ENCODE measurements around the gene RPE65.
"Not testable (repeated sequence)": the region's sequence is repeated elsewhere in the genome, so short reads cannot be mapped to it uniquely, and the experiment has no call there.

The RPE65 gene

DNA sequence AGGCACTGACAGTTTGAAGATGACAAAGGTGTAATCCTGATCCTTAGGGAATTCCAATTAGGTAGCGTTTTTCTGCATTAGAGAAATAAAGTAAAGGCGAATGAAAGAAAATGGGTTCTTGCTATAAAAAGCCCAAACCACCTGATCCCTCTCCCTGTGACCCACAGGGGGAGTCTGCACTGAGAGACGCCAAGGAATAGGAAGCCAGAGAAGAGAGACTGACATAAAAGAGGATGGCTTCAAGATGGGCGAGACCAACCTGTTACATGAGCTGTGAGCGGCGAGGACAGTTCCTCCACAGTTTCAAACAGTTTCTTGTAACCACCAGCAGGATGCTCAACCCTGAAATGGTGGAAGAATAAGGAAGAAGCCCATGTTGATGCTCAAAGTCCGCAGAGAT is 1.4 kb downstream of the RPE65 start:
- DNase-seq, result no peak

- no peak for DNase-seq
These were observed 4.0 kb downstream of the RPE65 start for GRCh38 chr1:68445709-68446108.

GRCh38 chr1:68442822-68443556 is 6.8 kb downstream of the RPE65 start:
- peak; percentile 29 for DNase-seq

GRCh38 chr1:68442006-68442405 is 7.7 kb downstream of the RPE65 start:
- peak; percentile 4 for DNase-seq

DNA sequence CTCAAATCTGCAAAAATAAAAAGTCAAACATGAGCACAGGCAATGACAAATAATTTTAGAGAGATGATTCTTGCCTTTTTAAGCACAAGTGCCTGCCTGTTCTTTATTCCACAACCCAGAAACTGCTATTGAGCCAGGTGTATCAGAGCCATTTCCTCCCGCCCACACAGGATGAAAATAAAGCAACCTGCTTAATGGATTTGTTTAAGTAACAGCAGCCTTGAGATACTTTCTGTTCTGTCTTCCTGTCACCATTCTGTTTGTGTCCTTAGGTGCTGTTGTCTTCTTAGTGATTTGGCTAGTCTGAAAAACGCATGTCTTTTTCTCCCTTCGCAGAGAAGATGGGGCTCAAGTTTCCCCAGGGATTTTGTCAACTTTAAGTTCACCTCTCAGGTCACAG is 11.4 kb downstream of the RPE65 start:
- DNase-seq, result no peak

DNA sequence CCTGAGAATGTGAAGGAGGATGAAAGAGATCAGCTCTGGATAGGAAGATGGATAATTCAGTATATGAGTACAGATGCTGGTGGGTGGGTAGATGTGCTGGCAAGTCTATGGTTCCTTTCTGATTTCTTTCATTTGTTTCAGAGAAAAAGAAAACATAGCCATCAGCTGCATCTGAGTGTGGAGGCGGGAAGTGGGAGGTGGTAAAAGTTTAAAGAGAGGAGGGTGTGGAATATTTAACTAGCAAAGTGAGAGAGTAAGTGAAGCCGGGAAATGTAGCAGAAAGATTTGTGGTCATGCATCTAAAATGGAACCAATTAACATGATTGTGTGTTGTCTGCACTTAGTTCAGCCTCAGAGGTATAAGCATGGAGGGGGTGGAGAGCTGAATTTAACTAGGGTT is 16.4 kb downstream of the RPE65 start:
- DNase-seq, result no peak

DNA sequence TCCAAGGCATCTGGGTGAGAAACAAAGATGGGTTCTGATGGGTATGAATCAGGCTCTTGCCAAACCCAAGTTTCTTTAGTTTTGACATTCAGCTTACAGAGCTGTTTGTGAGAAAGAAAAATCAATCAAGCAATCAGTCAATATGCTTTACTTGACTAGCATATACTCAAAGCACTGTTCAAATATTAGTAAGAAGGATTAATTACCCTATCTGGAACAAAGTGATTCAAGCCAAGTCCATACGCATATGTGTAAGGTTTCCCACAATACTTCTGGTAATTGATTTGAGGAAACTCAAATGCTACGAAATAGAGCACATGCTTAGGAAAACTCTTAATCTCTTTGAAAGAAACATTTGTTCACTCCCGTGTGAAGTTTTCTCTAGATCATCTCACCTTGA is 18.7 kb downstream of the RPE65 start:
- DNase-seq, result no peak

GRCh38 chr1:68429233-68429808 is 20.4 kb downstream of the RPE65 start:
- no peak for DNase-seq

DNA sequence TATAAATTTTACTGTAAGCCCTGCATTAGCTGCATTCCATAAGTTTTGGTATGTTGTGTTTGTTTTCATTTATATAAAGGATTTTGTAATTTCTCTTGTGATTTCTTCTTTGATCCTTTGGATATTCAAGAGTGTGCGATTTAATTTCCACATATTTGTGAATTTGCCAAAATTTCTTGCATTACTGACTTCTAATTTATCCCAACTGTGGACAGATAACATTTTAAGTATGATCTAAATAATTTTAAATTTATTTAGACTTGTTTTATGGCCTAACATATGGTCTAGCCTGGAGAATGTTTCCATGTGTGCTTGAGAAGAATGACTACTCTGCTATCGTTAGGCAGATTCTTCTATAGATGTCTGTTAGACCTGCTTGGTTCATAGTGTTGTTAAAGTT is 23.2 kb downstream of the RPE65 start:
- DNase-seq, result no peak

DNA sequence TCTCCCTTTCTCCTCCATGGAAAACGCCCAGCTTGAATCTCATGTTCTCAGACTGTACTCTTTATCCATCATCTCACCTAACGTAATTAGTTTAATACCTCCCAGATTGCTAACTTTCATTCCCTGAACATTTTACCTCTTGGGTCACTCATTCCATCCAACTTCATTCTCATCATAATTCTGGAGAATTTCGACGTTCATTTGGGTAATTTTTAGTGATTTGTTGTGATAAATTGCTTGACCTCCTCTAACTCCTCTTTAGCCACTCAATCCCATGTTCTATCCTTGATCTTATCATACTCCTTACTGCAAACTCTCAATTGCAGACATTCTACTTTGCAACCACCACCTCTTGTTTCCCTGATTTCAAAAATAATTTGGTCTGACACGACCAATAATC is 28.4 kb downstream of the RPE65 start:
- no peak for DNase-seq

GRCh38 chr1:68409426-68409825 is 40.3 kb downstream of the RPE65 start:
- DNase-seq, result no peak

DNA sequence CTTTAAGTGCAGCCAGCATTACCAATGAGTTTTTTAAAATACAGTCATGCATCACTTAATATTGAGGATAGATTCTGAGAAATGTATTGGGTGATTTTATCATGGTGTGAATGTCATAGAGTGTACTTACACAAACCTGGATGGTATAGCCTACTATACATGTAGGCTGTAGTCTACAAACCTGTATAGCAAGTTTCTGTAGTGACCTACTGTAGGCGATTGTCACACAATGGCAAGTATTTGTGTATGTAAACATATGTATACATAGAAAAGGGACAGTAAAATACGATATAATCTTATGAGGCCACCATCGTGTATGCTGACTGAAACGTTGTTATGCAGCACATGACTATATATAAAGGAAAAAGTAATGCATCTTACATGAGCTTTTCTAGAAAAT is 48.2 kb downstream of the RPE65 start:
- DNase-seq, result peak; percentile 70

GRCh38 chr1:68395575-68395974 is 54.2 kb downstream of the RPE65 start:
- not testable (repeated sequence) for DNase-seq

GRCh38 chr1:68392474-68392873 is 57.3 kb downstream of the RPE65 start:
- DNase-seq, result not testable (repeated sequence)

GRCh38 chr1:68385798-68386524 is 63.8 kb downstream of the RPE65 start:
- not testable (repeated sequence) for DNase-seq

DNA sequence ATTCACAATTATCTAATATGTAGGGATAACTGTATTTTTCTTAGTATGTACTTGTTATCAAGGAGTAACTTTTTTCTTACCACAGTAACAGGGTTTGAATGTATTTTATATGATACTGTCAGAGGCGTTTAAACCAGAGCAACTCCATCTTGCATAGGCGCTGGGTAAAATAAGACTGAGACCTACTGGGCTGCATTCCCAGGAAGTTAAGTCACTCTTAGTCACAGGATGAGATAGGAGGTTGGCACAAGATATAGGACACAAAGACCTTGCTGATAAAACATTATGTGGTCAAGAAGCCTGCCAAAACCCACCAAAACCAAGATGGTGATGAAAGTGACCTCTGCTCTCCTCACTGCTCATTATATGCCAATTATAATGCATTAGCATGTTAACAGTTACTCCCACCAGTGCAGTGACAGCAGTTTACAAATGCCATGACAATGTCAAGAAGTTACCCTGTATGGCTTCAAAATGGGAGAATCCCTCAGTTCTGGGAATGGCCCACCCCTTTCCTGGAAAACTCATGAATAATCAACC is 64.8 kb downstream of the RPE65 start:
- no peak for DNase-seq

DNA sequence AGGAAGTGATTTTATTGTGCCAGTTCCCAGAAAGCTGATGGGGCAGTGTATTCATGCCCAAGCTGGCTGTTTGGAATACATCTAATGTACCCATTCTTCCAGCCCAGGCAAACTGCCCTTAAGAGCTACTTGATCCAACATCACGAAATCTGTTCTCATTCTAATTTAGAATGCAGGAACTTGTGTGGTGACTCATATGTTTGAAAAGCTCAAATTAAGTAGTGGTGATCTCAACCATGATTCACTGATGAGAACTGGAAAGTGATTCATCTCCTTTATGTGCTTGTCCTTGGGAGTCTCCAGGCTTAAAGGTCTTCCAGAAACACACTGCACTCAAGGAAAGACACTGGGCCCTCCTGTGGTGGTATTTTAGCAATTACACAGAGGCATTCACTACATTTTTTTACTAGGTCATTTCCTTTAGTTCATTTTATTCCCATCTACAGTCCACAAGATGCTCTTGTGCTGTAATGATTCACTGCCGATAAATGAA is 65.4 kb downstream of the RPE65 start:
- no peak for DNase-seq

DNA sequence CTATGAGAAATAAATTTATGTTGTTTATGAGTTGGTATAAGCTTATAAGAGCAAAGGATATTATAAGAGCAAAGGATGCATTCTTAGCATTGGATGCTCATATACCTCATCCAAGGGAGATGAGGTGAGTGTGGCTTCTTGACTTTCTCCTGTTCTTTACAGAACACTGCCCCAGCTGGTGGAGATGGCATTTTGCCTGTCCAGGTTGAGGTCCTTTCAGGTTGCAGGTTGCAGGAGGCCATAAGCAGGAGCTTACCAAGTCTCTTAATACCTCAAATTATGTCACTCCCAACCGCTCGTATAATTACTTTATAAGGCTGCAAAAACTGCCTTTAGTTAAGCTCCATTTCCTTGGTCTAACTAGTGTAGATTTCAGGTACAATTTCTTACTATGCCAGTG is 66.7 kb downstream of the RPE65 start:
- DNase-seq, result no peak

DNA sequence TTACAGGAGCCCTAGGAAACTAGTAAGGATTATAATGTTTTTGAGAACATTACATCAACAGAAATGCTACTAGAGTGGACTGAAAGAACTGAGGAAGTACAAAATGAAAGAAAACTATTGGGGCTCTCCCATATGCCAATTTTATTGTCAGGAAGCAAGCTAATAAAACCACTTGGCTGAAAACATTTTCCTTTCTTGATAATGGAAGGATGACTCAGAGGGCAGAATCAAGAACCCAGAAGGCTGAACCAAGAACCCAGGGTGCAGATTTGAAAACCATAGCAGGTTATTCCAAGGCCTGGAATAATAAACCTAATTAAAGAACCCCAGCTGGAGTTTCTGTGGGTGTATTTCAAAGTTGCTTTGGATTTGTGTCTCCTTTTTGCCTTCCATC is 70.7 kb downstream of the RPE65 start:
- no peak for DNase-seq

Measured in NCI-H526 treated with DMSO at 0.1 percent for 48 hours (cell line).